H1 (cell line): ENCODE data around the gene IVNS1ABP. TPM values are rescaled to one million over a fixed set of nuclear protein-coding genes. Genes with fewer than 3 reads are reported as not detected.

Source experiments
- CEBPB ChIP-seq: IDR thresholded peaks from 2 replicates; pipeline ENCODE4 v1.6.1; 2012; ENCODE audit warnings: low read depth, low read length
- EP300 ChIP-seq, 2 experiments: IDR thresholded peaks; 1 replicate in 1 of 2; 2 replicates in 1 of 2; pipeline ENCODE4 v1.6.1; 2011 to 2012; ENCODE audit warnings: low read depth in 2 of 2, low read length in 2 of 2, mild to moderate bottlenecking in 2 of 2, borderline replicate concordance in 1 of 2, inconsistent platforms in 1 of 2, moderate library complexity in 1 of 2
- HDAC6 ChIP-seq: IDR thresholded peaks from one replicate; pipeline ENCODE4 v1.7.1; 2012; ENCODE audit warnings: low read depth, mild to moderate bottlenecking, inconsistent platforms, low read length, moderate library complexity
- NRF1 ChIP-seq: IDR thresholded peaks from 2 replicates; pipeline ENCODE4 v1.6.1; 2011; ENCODE audit warnings: mild to moderate bottlenecking, low read depth, low read length, improper control_type of control experiment
- RAD21 ChIP-seq, 2 experiments: IDR thresholded peaks in 1 of 2; conservative IDR thresholded peaks in 1 of 2; 2 replicates each; pipeline ENCODE4 v1.6.1; 2011; ENCODE audit warnings: low read depth in 2 of 2, low read length in 2 of 2, improper control_type of control experiment in 1 of 2, inconsistent platforms in 1 of 2, mild to moderate bottlenecking in 1 of 2, moderate library complexity in 1 of 2
- RBBP5 ChIP-seq: IDR thresholded peaks from 2 replicates; pipeline ENCODE4 v1.7.1; 2012; ENCODE audit warnings: low read depth, mild to moderate bottlenecking, inconsistent platforms, low read length, moderate library complexity, borderline replicate concordance
- RNF2 ChIP-seq: fragments of 200-900, 300-1000 bp; sonication (generic); IDR thresholded peaks from 2 replicates; pipeline ENCODE4 v1.7.1; 2016; ENCODE audit warnings: borderline replicate concordance, low read depth, mild to moderate bottlenecking, antibody characterized with exemption, low read length; ENCODE audit not compliant: poor library complexity, severe bottlenecking; ENCODE audit errors: missing control alignments
- SAP30 ChIP-seq: fragments of 300-600 bp; sonication (generic); IDR thresholded peaks from 2 replicates; pipeline ENCODE4 v1.7.1; 2012; ENCODE audit warnings: low read length, moderate library complexity, mild to moderate bottlenecking, inconsistent platforms; ENCODE audit not compliant: insufficient read depth, insufficient replicate concordance
- SIRT6 ChIP-seq: IDR thresholded peaks from one replicate; pipeline ENCODE4 v1.7.1; 2012; ENCODE audit warnings: low read length, inconsistent platforms
- SIX5 ChIP-seq: IDR thresholded peaks from 2 replicates; pipeline ENCODE4 v1.6.1; 2011; ENCODE audit warnings: mild to moderate bottlenecking, low read depth, low read length
- polyA plus RNA-seq, 7 experiments: library from polyadenylated mRNA; depleted of rRNA in 3 of 7; stranded (reverse) in 5 of 7; unstranded in 2 of 7; fragments of >200 nt in 5 of 7; fragments of 200-250 nt in 2 of 7; gene quantifications; 1 replicate in 5 of 7; 2 replicates in 1 of 7; 4 replicates in 1 of 7; pipeline versions ENCODE4 v1.2.1 to v1.2.3, GENCODE V29; 2011 to 2013; ENCODE audit warnings: missing spikeins in 2 of 7, mixed read lengths in 2 of 7
- total RNA-seq: library from RNA; stranded (reverse); fragmentation: NEBNext Ultra II Directional; extraction: Animal tissue kit (Norgen Biotek cat#: 25700); gene quantifications from 2 replicates; pipeline ENCODE4 v1.2.1, GENCODE V29; 2021

The IVNS1ABP gene
- total and polyA plus RNA-seq, 2 of the 8 experiments (the other 6 are each of a cell fraction or from before 2014, with no cell fraction given), result 65.9 to 189 TPM

DNA sequence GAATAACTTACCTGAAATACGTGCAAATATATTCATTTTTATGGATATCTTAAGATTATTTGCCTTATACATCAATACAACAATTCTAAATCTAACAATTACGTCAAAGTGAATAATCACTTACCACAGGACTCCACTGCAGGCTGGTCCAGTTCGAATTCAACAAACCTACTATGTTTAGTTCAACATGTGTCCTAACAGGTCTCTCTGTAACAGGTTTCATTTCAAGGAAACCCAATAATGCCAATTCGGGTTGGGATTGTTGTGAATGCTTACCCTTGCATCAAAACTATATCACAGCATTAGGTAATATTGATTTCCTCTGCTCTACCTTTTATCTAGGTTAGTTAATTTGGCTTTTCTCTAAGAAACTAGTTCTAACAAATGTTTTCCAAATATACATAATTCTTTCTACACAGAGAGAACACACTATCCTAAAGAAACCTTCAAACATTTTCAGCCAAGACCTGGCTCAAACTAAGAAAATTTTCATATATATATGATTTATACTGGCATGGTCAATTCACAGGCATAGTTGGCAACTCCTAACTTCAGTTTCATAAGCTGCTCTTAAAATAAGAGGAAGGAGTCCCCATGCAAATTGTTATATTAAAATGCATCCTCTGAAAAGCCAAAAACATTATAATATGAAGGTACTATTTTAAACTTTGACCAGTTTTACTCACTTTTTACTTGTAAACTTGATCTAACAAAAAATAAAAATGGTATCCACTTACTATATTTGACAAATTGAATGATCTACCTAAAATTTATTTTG is 4.5 kb downstream of the IVNS1ABP start (continued):
- TF ChIP-seq SAP30, result no peak
- no peak for TF ChIP-seq SIX5
- TF ChIP-seq HDAC6, result no peak
- no peak for TF ChIP-seq CEBPB
- TF ChIP-seq SIRT6, result no peak
- TF ChIP-seq RBBP5, result no peak
- TF ChIP-seq RNF2, result no peak
- no peak for TF ChIP-seq NRF1
- TF ChIP-seq EP300 (IDR thresholded peaks at IDR 0.05; ENCODE audit: borderline replicate concordance in 1 of 2, low read depth in 2 of 2, low read length in 2 of 2), result no peak
- no peak for TF ChIP-seq RAD21 (IDR thresholded peaks at IDR 0.05 in 1 of 2, conservative IDR thresholded peaks at IDR 0.05 in 1 of 2; ENCODE audit: low read depth in 2 of 2, low read length in 2 of 2)
